WTC11 (cell line): ENCODE data around the gene MANF. TPM values are rescaled to one million over a fixed set of nuclear protein-coding genes. Genes with fewer than 3 reads are reported as not detected.

Experiments used
- ATAC-seq: fragments of 200-7000 bp; cut with Tn5 transposase; 2 replicates; pipeline ENCODE4 v1.10.0; 2021; ENCODE audit warnings: mild to moderate bottlenecking, moderate library complexity
- CTCF ChIA-PET: fragments of 300-600 bp; sonication (Branson Sonifier 250); formaldehyde crosslinking; loops from one replicate; lab custom pipeline; 2021; ENCODE audit warnings: antibody characterized with exemption; lab: Charles Lee
- POLR2A ChIA-PET: fragments of 350-600 bp; sonication (Branson Sonifier 250); formaldehyde crosslinking; loops from one replicate; lab custom pipeline; 2021; ENCODE audit warnings: antibody characterized with exemption; lab: Charles Lee
- DNase-seq: peaks from one replicate; pipeline ENCODE4 v3.0.0; 2021; ENCODE audit warnings: low spot score
- H3K27ac Mint-ChIP-seq: 2 replicates; pipeline ENCODE4 v1.8.0; 2021; ENCODE audit warnings: mixed read lengths
- H3K27me3 Mint-ChIP-seq: 2 replicates; pipeline ENCODE4 v1.8.0; 2021; ENCODE audit warnings: low read depth, mild to moderate bottlenecking, moderate library complexity, mixed read lengths
- H3K36me3 Mint-ChIP-seq: 2 replicates; pipeline ENCODE4 v1.8.0; 2021; ENCODE audit warnings: mixed read lengths
- H3K4me1 Mint-ChIP-seq: 2 replicates; pipeline ENCODE4 v1.8.0; 2022; ENCODE audit warnings: mixed read lengths
- H3K4me3 Mint-ChIP-seq: 2 replicates; pipeline ENCODE4 v1.8.0; 2021; ENCODE audit warnings: mild to moderate bottlenecking, moderate library complexity, mixed read lengths
- H3K9me3 Mint-ChIP-seq: 2 replicates; pipeline ENCODE4 v1.8.0; 2021; ENCODE audit warnings: mixed read lengths
- AFF4 ChIP-seq: sonication (generic); formaldehyde crosslinking; IDR thresholded peaks from 2 replicates; pipeline ENCODE4 v1.8.1; 2023; ENCODE audit warnings: mild to moderate bottlenecking, missing genetic modification reagents, borderline replicate concordance
- ATF2 ChIP-seq: sonication (generic); formaldehyde crosslinking; IDR thresholded peaks from 2 replicates; pipeline ENCODE4 v1.8.1; 2022; ENCODE audit warnings: low read depth, missing genetic modification reagents, borderline replicate concordance
- CBFB ChIP-seq: sonication (generic); formaldehyde crosslinking; IDR thresholded peaks from 2 replicates; pipeline ENCODE4 v1.8.1; 2022; ENCODE audit warnings: mild to moderate bottlenecking, low read depth, missing genetic modification reagents
- ETV6 ChIP-seq: sonication (generic); formaldehyde crosslinking; IDR thresholded peaks from 2 replicates; pipeline ENCODE4 v1.8.1; 2022; ENCODE audit warnings: mild to moderate bottlenecking, missing genetic modification reagents
- FOXP4 ChIP-seq: sonication (generic); formaldehyde crosslinking; IDR thresholded peaks from 2 replicates; pipeline ENCODE4 v1.8.0; 2022; ENCODE audit warnings: mild to moderate bottlenecking, missing genetic modification reagents
- GRHL2 ChIP-seq: fragments of 250-450 bp; sonication (Bioruptor Pico); IDR thresholded peaks from 2 replicates; pipeline ENCODE4 v1.8.0; 2022; ENCODE audit warnings: mild to moderate bottlenecking, moderate library complexity; ENCODE audit not compliant: insufficient replicate concordance, severe bottlenecking
- IRF2 ChIP-seq: sonication (generic); formaldehyde crosslinking; IDR thresholded peaks from 2 replicates; pipeline ENCODE4 v1.8.0; 2022; ENCODE audit warnings: low read depth, missing genetic modification reagents, borderline replicate concordance
- JAZF1 ChIP-seq: fragments of 250-450 bp; sonication (Bioruptor Pico); IDR thresholded peaks from 2 replicates; pipeline ENCODE4 v1.9.0; 2021; ENCODE audit warnings: moderate library complexity, mild to moderate bottlenecking, inconsistent platforms
- KAT7 ChIP-seq: sonication (generic); formaldehyde crosslinking; IDR thresholded peaks from 2 replicates; pipeline ENCODE4 v1.8.1; 2023; ENCODE audit warnings: missing genetic modification reagents, mild to moderate bottlenecking, borderline replicate concordance
- MXD4 ChIP-seq: fragments of 250-450 bp; sonication (Bioruptor Pico); IDR thresholded peaks from 2 replicates; pipeline ENCODE4 v1.8.0; 2021; ENCODE audit warnings: mild to moderate bottlenecking, moderate library complexity, borderline replicate concordance
- PRDM15 ChIP-seq: sonication (generic); formaldehyde crosslinking; IDR thresholded peaks from 2 replicates; pipeline ENCODE4 v1.8.0; 2022; ENCODE audit warnings: missing genetic modification reagents
- SOX15 ChIP-seq: fragments of 250-450 bp; sonication (Bioruptor Pico); IDR thresholded peaks from 2 replicates; pipeline ENCODE4 v1.9.0; 2021; ENCODE audit warnings: mild to moderate bottlenecking
- ZNF121 ChIP-seq: sonication (generic); formaldehyde crosslinking; IDR thresholded peaks from 2 replicates; pipeline ENCODE4 v1.8.0; 2023; ENCODE audit warnings: missing genetic modification reagents
- ZNF425 ChIP-seq: fragments of 250-450 bp; sonication (Bioruptor Pico); conservative IDR thresholded peaks from 2 replicates; pipeline ENCODE4 v1.9.0; 2021; ENCODE audit warnings: mild to moderate bottlenecking
- ZSCAN18 ChIP-seq: fragments of 250-450 bp; sonication (Bioruptor Pico); IDR thresholded peaks from 2 replicates; pipeline ENCODE4 v2.1.2; 2022; ENCODE audit warnings: mild to moderate bottlenecking, moderate library complexity
- total RNA-seq: library from RNA; stranded (reverse); gene quantifications from 3 replicates; pipeline ENCODE4 v1.2.3, GENCODE V29; 2021

Gene MANF
- total RNA-seq, 1 experiment from 2014 or later = 121 TPM

GRCh38 chr3:51337666-51338065, 47.4 kb upstream of the MANF start (continued):
- TF ChIP-seq ATF2 = no peak
- no peak for TF ChIP-seq AFF4 (CRISPR knock-in tag)
- no peak for TF ChIP-seq SOX15 (CRISPR knock-in tag)

GRCh38 chr3:51338632-51339031, 46.5 kb upstream of the MANF start:
- POLR2A ChIA-PET = no interaction called here
- no peak for ATAC-seq
- peaks cover 13% of the 10 kb centered on the region for H3K4me1 Mint-ChIP-seq
- no peak overlapping the region for H3K4me3 Mint-ChIP-seq
- no peaks in the 10 kb centered on the region for H3K27me3 Mint-ChIP-seq
- CTCF ChIA-PET = interaction anchor here (1.1 kb wide), 1 partner anchor 33 kb away, joined by 4 read pairs; no protein-coding TSS in a partner anchor
- no peaks in the 10 kb centered on the region for H3K36me3 Mint-ChIP-seq
- no peaks in the 10 kb centered on the region for H3K9me3 Mint-ChIP-seq
- no peak overlapping the region for H3K27ac Mint-ChIP-seq
- DNase-seq = no peak
- TF ChIP-seq ZNF425 (CRISPR knock-in tag) (no peak), KAT7 (CRISPR knock-in tag) (no peak), CBFB (CRISPR knock-in tag) (no peak), PRDM15 (no peak), FOXP4 (CRISPR knock-in tag) (no peak), IRF2 (CRISPR knock-in tag) (no peak), JAZF1 (no peak), ZNF121 (no peak), ETV6 (no peak), ZSCAN18 (CRISPR knock-in tag) (no peak), GRHL2 (CRISPR knock-in tag) (no peak), MXD4 (no peak)
- TF ChIP-seq, all 79 proteins: peak for 0
